NOMO-1 (cell line): ENCODE measurements around the gene GABRG3.
"Not testable (repeated sequence)": the region's sequence is repeated elsewhere in the genome, so short reads cannot be mapped to it uniquely, and the experiment has no call there.

Source experiments
- DNase-seq, 2 experiments: peaks; one replicate each; lab custom pipeline; 2025; ENCODE audit not compliant: unreplicated experiment in 2 of 2; lab: John Stamatoyannopoulos, UW

Gene GABRG3

GRCh38 chr15:26985050-26985449 lies 14.1 kb downstream of the GABRG3 start:
- DNase-seq: no peak

- DNase-seq: no peak
These were observed 25.3 kb downstream of the GABRG3 start for GRCh38 chr15:26996250-26996649.

GRCh38 chr15:27003003-27003402 lies 32.0 kb downstream of the GABRG3 start:
- not testable (repeated sequence) for DNase-seq

GRCh38 chr15:27004226-27004625 lies 33.2 kb downstream of the GABRG3 start:
- not testable (repeated sequence) for DNase-seq

- peak; percentile 9 to 46 for DNase-seq
These were observed 46.3 kb downstream of the GABRG3 start for GRCh38 chr15:27017168-27017809.

GRCh38 chr15:27019687-27020086 lies 48.7 kb downstream of the GABRG3 start:
- DNase-seq: no peak

- no peak for DNase-seq
These were observed 54.5 kb downstream of the GABRG3 start for GRCh38 chr15:27025481-27025966.

GRCh38 chr15:27027229-27027628 lies 56.2 kb downstream of the GABRG3 start:
- no peak for DNase-seq

- no peak for DNase-seq
These were observed 58.0 kb downstream of the GABRG3 start for GRCh38 chr15:27028858-27029477.

GRCh38 chr15:27036210-27036609 lies 65.2 kb downstream of the GABRG3 start:
- no peak for DNase-seq

- no peak for DNase-seq
These were observed 66.5 kb downstream of the GABRG3 start for GRCh38 chr15:27037501-27037900.

- no peak for DNase-seq
These were observed 68.2 kb downstream of the GABRG3 start for GRCh38 chr15:27039152-27039551.

GRCh38 chr15:27042230-27042629 lies 71.2 kb downstream of the GABRG3 start:
- DNase-seq: no peak

- no peak for DNase-seq
These were observed 71.7 kb downstream of the GABRG3 start for GRCh38 chr15:27042646-27043045.

GRCh38 chr15:27043770-27044169 lies 72.8 kb downstream of the GABRG3 start:
- DNase-seq: no peak

GRCh38 chr15:27045796-27046195 lies 74.8 kb downstream of the GABRG3 start:
- no peak for DNase-seq

GRCh38 chr15:27046880-27047279 lies 75.9 kb downstream of the GABRG3 start:
- no peak for DNase-seq

GRCh38 chr15:27050163-27050562 lies 79.2 kb downstream of the GABRG3 start:
- no peak for DNase-seq

- DNase-seq: no peak
These were observed 83.4 kb downstream of the GABRG3 start for GRCh38 chr15:27054426-27054825.

GRCh38 chr15:27057904-27058645 lies 87.1 kb downstream of the GABRG3 start:
- no peak for DNase-seq

- no peak for DNase-seq
These were observed 88.0 kb downstream of the GABRG3 start for GRCh38 chr15:27058939-27059338.
